Loucy (cell line): ENCODE data around the gene SLF2.

Source experiments
- H2AFZ ChIP-seq: fragments of 200-600 bp; sonication (generic); 2 replicates; pipeline ENCODE4 v1.6.0; 2016; ENCODE audit warnings: antibody characterized with exemption, mild to moderate bottlenecking, low read length, moderate library complexity
- H3F3A ChIP-seq: fragments of 200-600 bp; 2 replicates; pipeline ENCODE4 v1.6.0; 2016; ENCODE audit warnings: antibody characterized with exemption, low read depth, mild to moderate bottlenecking
- H3K27me3 ChIP-seq: fragments of 200-600 bp; sonication (generic); 2 replicates; pipeline ENCODE4 v1.6.1; 2014; ENCODE audit warnings: low read length, mild to moderate bottlenecking; ENCODE audit not compliant: insufficient read depth, poor library complexity, severe bottlenecking
- H3K36me3 ChIP-seq: fragments of 200-600 bp; sonication (generic); 2 replicates; pipeline ENCODE4 v1.6.1; 2016; ENCODE audit warnings: low read length; ENCODE audit not compliant: insufficient read depth
- H3K4me1 ChIP-seq: fragments of 200-600 bp; sonication (generic); 2 replicates; pipeline ENCODE4 v1.5.1; 2014; ENCODE audit warnings: low read length, mild to moderate bottlenecking; ENCODE audit not compliant: insufficient read depth, poor library complexity, severe bottlenecking
- H3K4me2 ChIP-seq: fragments of 200-600 bp; sonication (generic); 2 replicates; pipeline ENCODE4 v1.6.0; 2014; ENCODE audit warnings: antibody characterized with exemption, low read length, low read depth, mild to moderate bottlenecking; ENCODE audit not compliant: poor library complexity, severe bottlenecking
- H3K4me3 ChIP-seq: fragments of 200-600 bp; sonication (generic); 2 replicates; pipeline ENCODE4 v1.5.1; 2014; ENCODE audit warnings: low read length, mild to moderate bottlenecking, mixed read lengths; ENCODE audit not compliant: poor library complexity, severe bottlenecking
- H3K79me2 ChIP-seq: fragments of 200-600 bp; sonication (generic); 2 replicates; pipeline ENCODE4 v1.6.1; 2014; ENCODE audit warnings: low read length; ENCODE audit not compliant: insufficient read depth
- H3K9ac ChIP-seq: fragments of 200-600 bp; sonication (generic); 2 replicates; pipeline ENCODE4 v1.6.0; 2014; ENCODE audit warnings: mild to moderate bottlenecking, low read depth, low read length, moderate library complexity; ENCODE audit not compliant: poor library complexity, severe bottlenecking
- H3K9me2 ChIP-seq: fragments of 200-600 bp; sonication (generic); replicated peaks from 2 replicates; pipeline ENCODE4 v1.6.1; 2016; ENCODE audit warnings: low read depth, low read length, mixed read lengths
- H3K9me3 ChIP-seq: fragments of 200-600 bp; sonication (generic); 2 replicates; pipeline ENCODE4 v1.6.1; 2014; ENCODE audit warnings: mild to moderate bottlenecking, antibody characterized with exemption, low read length, low read depth; ENCODE audit not compliant: insufficient read depth
- H4K20me1 ChIP-seq: fragments of 200-600 bp; sonication (generic); 2 replicates; pipeline ENCODE4 v1.6.0; 2014; ENCODE audit warnings: antibody characterized with exemption, low read length, mild to moderate bottlenecking; ENCODE audit not compliant: insufficient read depth, poor library complexity, severe bottlenecking
- EZH2phosphoT487 ChIP-seq: fragments of 200-600 bp; IDR thresholded peaks from 2 replicates; pipeline ENCODE4 v1.6.1; 2018; ENCODE audit warnings: antibody characterized with exemption, mild to moderate bottlenecking, moderate library complexity, borderline replicate concordance
- TF ChIP-seq, protein P1 (sequence below): fragments of 200-600 bp; sonication (generic); conservative IDR thresholded peaks from 2 replicates; pipeline ENCODE4 v1.5.1; 2014; ENCODE audit warnings: mild to moderate bottlenecking, antibody characterized with exemption, low read length

The SLF2 gene

DNA sequence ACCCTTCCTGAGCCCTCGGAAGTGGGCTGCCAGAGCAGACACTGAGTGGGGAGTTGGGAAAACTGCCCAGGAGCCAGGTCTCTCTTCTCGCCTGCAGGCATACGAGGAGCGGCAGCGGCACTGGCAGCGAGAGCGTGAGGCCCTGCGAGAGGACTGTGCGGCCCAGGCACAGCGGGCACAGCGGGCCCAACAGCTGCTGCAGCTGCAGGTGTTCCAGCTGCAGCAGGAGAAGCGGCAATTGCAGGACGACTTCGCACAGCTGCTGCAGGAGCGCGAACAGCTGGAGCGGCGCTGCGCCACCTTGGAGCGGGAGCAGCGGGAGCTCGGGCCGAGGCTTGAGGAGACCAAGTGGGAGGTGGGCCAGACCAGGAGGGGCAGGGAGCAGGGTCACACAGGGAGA, 92.6 kb downstream of the SLF2 start:
- H3K4me1 ChIP-seq: peaks cover 18% of the 10 kb centered on the region
- peaks cover 4% of the 10 kb centered on the region for H4K20me1 ChIP-seq
- H3K27me3 ChIP-seq: no peaks in the 10 kb centered on the region
- no peak overlapping the region for H2AFZ ChIP-seq
- H3K9ac ChIP-seq: no peak overlapping the region
- TF ChIP-seq EZH2phosphoT487: no peak
- TF ChIP-seq, protein P1, sequence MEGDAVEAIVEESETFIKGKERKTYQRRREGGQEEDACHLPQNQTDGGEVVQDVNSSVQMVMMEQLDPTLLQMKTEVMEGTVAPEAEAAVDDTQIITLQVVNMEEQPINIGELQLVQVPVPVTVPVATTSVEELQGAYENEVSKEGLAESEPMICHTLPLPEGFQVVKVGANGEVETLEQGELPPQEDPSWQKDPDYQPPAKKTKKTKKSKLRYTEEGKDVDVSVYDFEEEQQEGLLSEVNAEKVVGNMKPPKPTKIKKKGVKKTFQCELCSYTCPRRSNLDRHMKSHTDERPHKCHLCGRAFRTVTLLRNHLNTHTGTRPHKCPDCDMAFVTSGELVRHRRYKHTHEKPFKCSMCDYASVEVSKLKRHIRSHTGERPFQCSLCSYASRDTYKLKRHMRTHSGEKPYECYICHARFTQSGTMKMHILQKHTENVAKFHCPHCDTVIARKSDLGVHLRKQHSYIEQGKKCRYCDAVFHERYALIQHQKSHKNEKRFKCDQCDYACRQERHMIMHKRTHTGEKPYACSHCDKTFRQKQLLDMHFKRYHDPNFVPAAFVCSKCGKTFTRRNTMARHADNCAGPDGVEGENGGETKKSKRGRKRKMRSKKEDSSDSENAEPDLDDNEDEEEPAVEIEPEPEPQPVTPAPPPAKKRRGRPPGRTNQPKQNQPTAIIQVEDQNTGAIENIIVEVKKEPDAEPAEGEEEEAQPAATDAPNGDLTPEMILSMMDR: no peak
- no peaks in the 10 kb centered on the region for H3K9me2 ChIP-seq
- H3K9me3 ChIP-seq: no peaks in the 10 kb centered on the region
- peaks cover 29% of the 10 kb centered on the region for H3K79me2 ChIP-seq
- H3K4me2 ChIP-seq: no peak overlapping the region
- no peak overlapping the region for H3K4me3 ChIP-seq
- peaks cover 12% of the 10 kb centered on the region; the same call in 1 of the 2 replicates for H3K36me3 ChIP-seq
- no peaks in the 10 kb centered on the region for H3F3A ChIP-seq

DNA sequence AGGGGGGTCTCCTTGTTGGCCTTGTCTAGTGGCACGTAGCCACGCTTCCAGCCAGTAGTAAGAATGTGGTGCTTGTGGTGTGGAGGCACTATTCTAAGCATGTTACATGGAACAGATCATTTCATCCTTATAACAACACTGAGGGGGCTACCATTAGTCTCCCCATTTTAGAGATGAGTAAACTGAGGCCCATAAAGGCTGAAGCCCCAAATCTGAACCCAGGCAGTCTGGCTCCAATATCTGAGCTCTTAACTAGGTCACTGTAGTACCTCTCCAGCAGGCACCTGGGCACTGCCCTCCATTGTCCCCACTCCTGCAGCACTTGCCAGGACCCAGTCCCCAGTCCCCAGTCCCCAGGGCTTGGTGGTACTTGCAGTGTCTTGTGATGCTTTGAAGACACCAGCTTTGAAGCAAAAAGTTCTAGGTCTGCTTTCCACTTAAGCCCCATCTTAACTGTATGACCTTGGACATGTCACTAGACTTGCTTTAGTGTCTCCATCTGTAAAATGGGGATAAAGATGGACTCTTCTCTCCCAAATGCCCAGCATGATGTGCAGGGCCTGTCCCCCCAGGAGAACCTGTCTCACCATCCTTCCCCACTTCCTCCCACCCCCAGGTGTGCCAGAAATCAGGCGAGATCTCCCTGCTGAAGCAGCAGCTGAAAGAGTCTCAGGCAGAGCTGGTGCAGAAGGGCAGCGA, 93.3 kb downstream of the SLF2 start:
- no peak overlapping the region for H3K9ac ChIP-seq
- H3K36me3 ChIP-seq: peaks cover 12% of the 10 kb centered on the region; the same call in 1 of the 2 replicates
- H3K4me3 ChIP-seq: no peak overlapping the region
- no peak for TF ChIP-seq EZH2phosphoT487
- TF ChIP-seq, protein P1: no peak
- H3F3A ChIP-seq: no peaks in the 10 kb centered on the region
- no peaks in the 10 kb centered on the region for H3K9me3 ChIP-seq
- H2AFZ ChIP-seq: no peak overlapping the region
- no peaks in the 10 kb centered on the region for H3K27me3 ChIP-seq
- no peak overlapping the region for H3K4me2 ChIP-seq
- H3K9me2 ChIP-seq: no peaks in the 10 kb centered on the region
- peaks cover 4% of the 10 kb centered on the region for H4K20me1 ChIP-seq
- H3K79me2 ChIP-seq: peaks cover 22% of the 10 kb centered on the region; the same call in 1 of the 2 replicates
- peaks cover 12% of the 10 kb centered on the region for H3K4me1 ChIP-seq

DNA sequence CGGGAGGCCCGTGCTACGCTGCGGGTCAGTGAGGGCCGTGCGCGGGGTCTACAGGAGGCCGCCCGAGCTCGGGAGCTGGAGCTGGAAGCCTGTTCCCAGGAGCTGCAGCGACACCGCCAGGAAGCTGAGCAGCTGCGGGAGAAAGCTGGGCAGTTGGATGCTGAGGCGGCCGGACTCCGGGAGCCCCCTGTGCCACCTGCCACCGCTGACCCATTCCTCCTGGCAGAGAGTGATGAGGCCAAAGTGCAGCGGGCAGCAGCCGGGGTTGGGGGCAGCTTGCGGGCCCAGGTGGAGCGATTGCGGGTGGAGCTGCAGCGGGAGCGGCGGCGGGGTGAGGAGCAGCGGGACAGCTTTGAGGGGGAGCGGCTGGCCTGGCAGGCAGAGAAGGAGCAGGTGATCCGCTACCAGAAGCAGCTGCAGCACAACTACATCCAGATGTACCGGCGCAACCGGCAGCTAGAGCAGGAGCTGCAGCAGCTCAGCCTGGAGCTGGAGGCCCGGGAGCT, 93.9 kb downstream of the SLF2 start:
- peaks cover 16% of the 10 kb centered on the region; the same call in 1 of the 2 replicates for H3K79me2 ChIP-seq
- peaks cover 4% of the 10 kb centered on the region for H4K20me1 ChIP-seq
- peaks cover 12% of the 10 kb centered on the region; the same call in 1 of the 2 replicates for H3K36me3 ChIP-seq
- TF ChIP-seq EZH2phosphoT487: no peak
- TF ChIP-seq, protein P1: no peak
- no peak overlapping the region for H2AFZ ChIP-seq
- H3K9me3 ChIP-seq: no peaks in the 10 kb centered on the region
- H3K4me2 ChIP-seq: no peak overlapping the region
- H3K27me3 ChIP-seq: no peaks in the 10 kb centered on the region
- no peaks in the 10 kb centered on the region for H3K9me2 ChIP-seq
- no peak overlapping the region for H3K4me3 ChIP-seq
- peaks cover 6% of the 10 kb centered on the region for H3K4me1 ChIP-seq
- no peak overlapping the region for H3K9ac ChIP-seq
- H3F3A ChIP-seq: no peaks in the 10 kb centered on the region
